Uterus (tissue), 2 donors: ENCODE measurements around the gene NRXN2.

ENCODE experiments used
- CTCF ChIP-seq, 4 experiments: fragments of 200-600 bp in 2 of 4; fragments of 450-650 bp in 2 of 4; sonication (generic) in 2 of 4; IDR thresholded peaks; one replicate each; pipeline ENCODE4 v1.5.1; 2016 to 2019; ENCODE audit warnings: antibody characterized with exemption in 4 of 4, mild to moderate bottlenecking in 2 of 4, moderate library complexity in 1 of 4
- POLR2A ChIP-seq, 2 donors: fragments of 450-650 bp; IDR thresholded peaks; one replicate each; pipeline ENCODE4 v1.6.1; 2016; ENCODE audit warnings: antibody characterized with exemption in 2 of 2, mild to moderate bottlenecking in 1 of 2, moderate library complexity in 1 of 2

DNA sequence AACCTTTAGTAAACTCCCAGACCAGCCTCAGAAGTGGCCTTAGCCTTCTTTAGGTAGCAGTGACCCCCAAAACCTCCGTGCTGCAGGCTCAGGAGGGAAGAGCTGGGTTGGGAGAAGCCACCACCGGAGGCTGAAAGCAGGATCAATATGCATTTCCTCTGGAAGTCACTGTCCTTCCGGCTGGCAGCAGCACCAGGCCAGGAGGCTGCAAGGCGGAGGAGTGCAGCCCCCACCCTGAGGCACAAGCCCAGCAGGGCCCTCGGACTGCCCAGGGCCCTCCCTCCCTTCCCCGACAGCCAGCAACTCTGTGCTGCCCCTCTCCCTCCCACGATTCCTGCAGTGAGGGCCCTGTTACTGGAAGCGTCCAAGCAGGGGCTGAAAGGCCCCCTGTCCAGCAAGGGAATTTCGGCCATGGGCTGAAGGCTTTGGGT, 3.2 kb upstream of the NRXN2 start:
- TF ChIP-seq CTCF (IDR thresholded peaks at IDR 0.05) (no peak), POLR2A (IDR thresholded peaks at IDR 0.05) (no peak)
